K562 (cell line): ENCODE data around the gene BNIPL. TPM values are rescaled to one million over a fixed set of nuclear protein-coding genes. Genes with fewer than 3 reads are reported as not detected.
A peak's percentile ranks its signal among the peaks of the same experiment; 100 is the strongest.

Experiments
- BHLHE40 ChIP-seq: IDR thresholded peaks from 2 replicates; pipeline ENCODE4 v1.6.1; 2011; ENCODE audit warnings: low read length, improper control_type of control experiment
- CHD4 ChIP-seq: fragments of 200-600 bp; sonication (generic); IDR thresholded peaks from 3 replicates; pipeline ENCODE4 v1.6.1; 2012; ENCODE audit warnings: low read depth, mild to moderate bottlenecking, mixed read lengths, low read length, inconsistent platforms; ENCODE audit not compliant: insufficient read depth, insufficient replicate concordance, poor library complexity, severe bottlenecking
- CXXC5 ChIP-seq: fragments of 250-450 bp; sonication (Bioruptor Pico); IDR thresholded peaks from 2 replicates; pipeline ENCODE4 v1.8.0; 2022; ENCODE audit warnings: inconsistent platforms, mild to moderate bottlenecking, moderate library complexity
- HDAC2 ChIP-seq: fragments of 450-650 bp; IDR thresholded peaks from 2 replicates; pipeline ENCODE4 v1.6.1; 2016; ENCODE audit warnings: mild to moderate bottlenecking
- HDAC3 ChIP-seq: fragments of 450-650 bp; IDR thresholded peaks from 2 replicates; pipeline ENCODE4 v1.6.1; 2018; ENCODE audit warnings: borderline replicate concordance, mild to moderate bottlenecking, moderate library complexity; ENCODE audit not compliant: partially characterized antibody
- PRDM10 ChIP-seq: fragments of 450-650 bp; IDR thresholded peaks from 2 replicates; pipeline ENCODE4 v1.6.1; 2018; ENCODE audit not compliant: partially characterized antibody
- SMARCA4 ChIP-seq: fragments of 450-650 bp; IDR thresholded peaks from 2 replicates; pipeline ENCODE4 v1.6.1; 2016
- TCF7L2 ChIP-seq: fragments of 150-350 bp; IDR thresholded peaks from 2 replicates; pipeline ENCODE4 v1.6.1; 2016; ENCODE audit warnings: low read depth, mild to moderate bottlenecking, low read length, moderate library complexity
- ZBTB40 ChIP-seq, 2 experiments: fragments of 450-650 bp in 1 of 2; sonication (generic) in 1 of 2; formaldehyde crosslinking in 1 of 2; IDR thresholded peaks; 2 replicates each; pipeline versions ENCODE4 v1.7.1 to v1.9.0; 2016 to 2022; ENCODE audit warnings: inconsistent platforms in 1 of 2, mild to moderate bottlenecking in 1 of 2, missing genetic modification reagents in 1 of 2
- ZNF175 ChIP-seq: fragments of 200-800 bp; sonication (Bioruptor generic); IDR thresholded peaks from 2 replicates; pipeline ENCODE4 v1.6.1; 2016; ENCODE audit warnings: low read depth, mild to moderate bottlenecking, missing genetic modification characterization, missing compliant biosample characterization
- polyA plus RNA-seq, 8 experiments: library from polyadenylated mRNA; depleted of rRNA in 4 of 8; stranded (reverse) in 5 of 8; unstranded in 3 of 8; fragments of >200 nt; fragmentation: Nextera tagmentation in 2 of 8; fragmentation: Illumina TruSeq in 1 of 8; extraction: Ambion mirVana in 2 of 8; extraction: Trizol in 1 of 8; gene quantifications; 2 replicates each; pipeline versions ENCODE4 v1.2.1 to v1.2.3, GENCODE V29; 2011 to 2014; ENCODE audit warnings: inconsistent platforms in 1 of 8, missing spikeins in 1 of 8
- total RNA-seq, 7 experiments: library from RNA; depleted of rRNA in 6 of 7; stranded (reverse); fragments of >200 nt in 6 of 7; fragmentation: Illumina TruSeq in 2 of 7; extraction: Trizol in 2 of 7; gene quantifications; 2 replicates each; pipeline versions ENCODE4 v1.2.1 to v1.2.3, GENCODE V29; 2011 to 2021; ENCODE audit warnings: low replicate concordance in 1 of 7
- TF ChIP-seq, protein P1 (sequence below): sonication (generic); formaldehyde crosslinking; IDR thresholded peaks from 2 replicates; pipeline ENCODE4 v1.9.0; 2022; ENCODE audit warnings: mild to moderate bottlenecking, missing genetic modification reagents

Gene BNIPL
- total and polyA plus RNA-seq, 9 of the 15 experiments (the other 6 are each of a cell fraction or from before 2014, with no cell fraction given) = 0.08 to 1.4 (median 0.68) TPM

- TF ChIP-seq PRDM10 (peak; percentile 97), ZNF175 (peak; percentile 38; the same call in 1 of the 2 replicates), HDAC2 (peak; percentile 41; the same call in 1 of the 2 replicates), SMARCA4 (peak; percentile 75), BHLHE40 (peak; percentile 74), ZBTB40 (IDR thresholded peaks at IDR 0.05) (0 out of 2 replicates have a peak, but pooled peaks have one; percentile 28), ZBTB40 (CRISPR knock-in tag; IDR thresholded peaks at IDR 0.05) (no peak), HDAC3 (no peak), CXXC5 (peak; percentile 18; the same call in 1 of the 2 replicates), CHD4 (no peak), TCF7L2 (0 out of 2 replicates have a peak, but pooled peaks have one; percentile 53)
- TF ChIP-seq, protein P1, sequence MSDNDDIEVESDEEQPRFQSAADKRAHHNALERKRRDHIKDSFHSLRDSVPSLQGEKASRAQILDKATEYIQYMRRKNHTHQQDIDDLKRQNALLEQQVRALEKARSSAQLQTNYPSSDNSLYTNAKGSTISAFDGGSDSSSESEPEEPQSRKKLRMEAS (CRISPR knock-in tag) = 0 out of 2 replicates have a peak, but pooled peaks have one; percentile 22
Observed at GRCh38 chr1:151001602-151002001, 34.8 kb upstream of the BNIPL start (continued).
